Melanocyte of skin (primary cell): ENCODE data around the gene ST6GALNAC5. TPM values are rescaled to one million over a fixed set of nuclear protein-coding genes. Genes with fewer than 3 reads are reported as not detected.

Experiments
- small RNA-seq, 2 donors: library from RNA; depleted of rRNA; stranded (forward); fragments of <200 nt; gene quantifications; one replicate each; pipeline ENCODE3, GENCODE V24; 2012
- total RNA-seq, 2 donors: library from RNA; depleted of rRNA; stranded (reverse); fragments of >200 nt; gene quantifications; 2 replicates each; pipeline ENCODE4 v1.2.3, GENCODE V29; 2012

Gene ST6GALNAC5
- total RNA-seq = under 1 TPM; 0.33 to 0.34 TPM

GRCh38 chr1:76867342-76868130 lies at the start of gene ST6GALNAC5:
Gene ST6GALNAC5, plus strand, starts transcription at chr1:76867480.

Small RNA genes lying within 50 kb of the gene (small RNA-seq; reads per million reads assigned to genes)
- gene MIR7156 = 0 reads per million in 2 donors
